K562 (cell line): ENCODE measurements around the gene SFXN5. TPM values are rescaled to one million over a fixed set of nuclear protein-coding genes. Genes with fewer than 3 reads are reported as not detected.

Experiments used
- ATAC-seq: fragments of 200-7000 bp; cut with Tn5 transposase; 3 replicates; pipeline ENCODE4 v1.9.1; 2020; ENCODE audit warnings: moderate library complexity
- BruUV-seq: library from RNA; stranded (reverse); fragments of 400-500 nt; replicated peaks from 2 replicates; lab custom pipeline; 2021; lab: Mats Ljungman, UMichigan
- CTCF ChIA-PET: fragments of 300-600 bp; formaldehyde crosslinking; extraction: SDS; loops from one replicate; lab custom pipeline; 2021; ENCODE audit warnings: low intra/inter-chr PET ratio; lab: Yijun Ruan, JAX
- POLR2A ChIA-PET: fragments of 300-600, 350-650 bp; sonication (Branson Sonifier 250); formaldehyde crosslinking; extraction: SDS; loops from one replicate; lab custom pipeline; 2021; ENCODE audit warnings: antibody characterized with exemption, inconsistent platforms; lab: Yijun Ruan, JAX
- DNase-seq, 4 experiments: peaks; one replicate each; pipeline versions ENCODE4 v3.0.0 to v3.0.0-alpha.2; 2011 to 2018; ENCODE audit warnings: low spot score in 3 of 4, mixed read lengths in 3 of 4; ENCODE audit errors: extremely low read depth in 1 of 4
- FAIRE-seq: peaks from 2 replicates; lab custom pipeline; 2011; peaks lifted over from hg19 to GRCh38; lab: Jason Lieb, UNC
- H2AFZ ChIP-seq: 2 replicates; pipeline ENCODE4 v1.6.0; 2011; ENCODE audit warnings: low read depth, low read length, control low read depth, inconsistent platforms
- H3K27ac ChIP-seq: fragments of 200-600 bp; 3 replicates; pipeline ENCODE4 v1.8.0; 2011; ENCODE audit warnings: low read depth, mild to moderate bottlenecking, control low read depth, inconsistent platforms, low read length, moderate library complexity, mixed read lengths; ENCODE audit errors: extremely low read depth
- H3K27me3 ChIP-seq, 2 experiments: fragments of 300-600 bp in 1 of 2; 2 replicates in 1 of 2; 3 replicates in 1 of 2; pipeline versions ENCODE4 v1.6.0 to v1.8.0; 2011; ENCODE audit warnings: inconsistent platforms in 2 of 2, low read length in 2 of 2, mild to moderate bottlenecking in 1 of 2, mixed read lengths in 1 of 2, moderate library complexity in 1 of 2; ENCODE audit not compliant: control insufficient read depth in 2 of 2, insufficient read depth in 2 of 2
- H3K36me3 ChIP-seq: fragments of 300-600 bp; 3 replicates; pipeline ENCODE4 v1.8.0; 2011; ENCODE audit warnings: mild to moderate bottlenecking, low read length, inconsistent platforms; ENCODE audit not compliant: control insufficient read depth, insufficient read depth
- H3K4me1 ChIP-seq, 2 experiments: fragments of 200-600 bp in 1 of 2; replicated peaks in 1 of 2; 2 replicates in 1 of 2; 3 replicates in 1 of 2; pipeline versions ENCODE4 v1.5.1 to v1.8.0; 2011; ENCODE audit warnings: inconsistent platforms in 2 of 2, low read length in 2 of 2, mild to moderate bottlenecking in 1 of 2, mixed read lengths in 1 of 2, moderate library complexity in 1 of 2; ENCODE audit not compliant: control insufficient read depth in 2 of 2, insufficient read depth in 2 of 2
- H3K4me2 ChIP-seq: 2 replicates; pipeline ENCODE4 v1.6.1; 2011; ENCODE audit warnings: low read length, control low read depth, inconsistent platforms, mixed read lengths; ENCODE audit not compliant: insufficient read depth
- H3K4me3 ChIP-seq: fragments of 200-600 bp; sonication (generic), shearing (Covaris generic); 2 replicates; pipeline ENCODE4 v1.5.1; 2016; ENCODE audit warnings: control low read depth, inconsistent platforms
- H3K79me2 ChIP-seq: fragments of 200-600 bp; 3 replicates; pipeline ENCODE4 v1.8.0; 2011; ENCODE audit warnings: low read length, inconsistent platforms; ENCODE audit not compliant: control insufficient read depth, insufficient read depth
- H3K9ac ChIP-seq, 2 experiments: 2 replicates each; pipeline versions ENCODE4 v1.6.0 to v1.6.1; 2011; ENCODE audit warnings: low read depth in 2 of 2, low read length in 2 of 2, control low read depth in 1 of 2, inconsistent platforms in 1 of 2, mild to moderate bottlenecking in 1 of 2, mixed read lengths in 1 of 2; ENCODE audit not compliant: insufficient read depth in 1 of 2
- H3K9me1 ChIP-seq: one replicate; pipeline ENCODE4 v1.6.0; 2011; ENCODE audit warnings: inconsistent platforms, mild to moderate bottlenecking, low read length, moderate library complexity; ENCODE audit not compliant: control insufficient read depth, insufficient read depth
- H3K9me3 ChIP-seq: replicated peaks from 2 replicates; pipeline ENCODE4 v1.5.1; 2011; ENCODE audit warnings: low read depth, low read length, inconsistent platforms; ENCODE audit not compliant: control insufficient read depth, insufficient read depth
- H4K20me1 ChIP-seq: replicated peaks from 2 replicates; pipeline ENCODE4 v1.6.1; 2011; ENCODE audit warnings: low read length, inconsistent platforms, mixed read lengths; ENCODE audit not compliant: control insufficient read depth, insufficient read depth
- CTCF ChIP-seq, 3 experiments: IDR thresholded peaks in 2 of 3; conservative IDR thresholded peaks in 1 of 3; 2 replicates each; pipeline ENCODE4 v1.5.1; 2011 to 2012; ENCODE audit warnings: low read length in 3 of 3, mild to moderate bottlenecking in 3 of 3, control low read depth in 2 of 3, improper control_type of control experiment in 1 of 3, inconsistent platforms in 1 of 3, low read depth in 1 of 3, mixed read lengths in 1 of 3, moderate library complexity in 1 of 3; ENCODE audit not compliant: insufficient read depth in 2 of 3
- IFI16 ChIP-seq: fragments of 250-450 bp; sonication (Bioruptor Pico); IDR thresholded peaks from 2 replicates; pipeline ENCODE4 v2.1.2; 2022; ENCODE audit warnings: mild to moderate bottlenecking, inconsistent platforms
- RAD21 ChIP-seq, 2 experiments: fragments of 250-450 bp in 1 of 2; fragments of 450-650 bp in 1 of 2; sonication (Bioruptor Pico) in 1 of 2; formaldehyde crosslinking in 1 of 2; IDR thresholded peaks in 1 of 2; conservative IDR thresholded peaks in 1 of 2; 2 replicates each; pipeline versions ENCODE4 v1.4.0 to v1.8.0; 2020 to 2022; ENCODE audit warnings: mild to moderate bottlenecking in 2 of 2, moderate library complexity in 1 of 2
- RFX7 ChIP-seq: fragments of 250-450 bp; sonication (Bioruptor Pico); IDR thresholded peaks from 2 replicates; pipeline ENCODE4 v1.5.1; 2021; ENCODE audit warnings: mild to moderate bottlenecking
- SMC3 ChIP-seq: conservative IDR thresholded peaks from 2 replicates; pipeline ENCODE4 v1.6.1; 2011; ENCODE audit warnings: low read depth, low read length, improper control_type of control experiment; ENCODE audit not compliant: insufficient read depth
- WGBS: fragments of 100-300 bp; shearing (Covaris generic); methylation state at CpG from one replicate; pipeline ENCODE4 v1.1.6; 2016; ENCODE audit warnings: low coverage, mixed read lengths; ENCODE audit not compliant: insufficient coverage; ENCODE audit errors: missing lambda C conversion rate; 5-methylcytosine and 5-hydroxymethylcytosine counted together
- in situ Hi-C: fragments of 300-500 bp; cut with MboI; formaldehyde crosslinking; loops from 4 replicates; pipeline ENCODE4 v1.15.0; 2018; ENCODE audit warnings: inconsistent platforms, mixed read lengths
- intact Hi-C: fragments of 100-400 bp; cut with micrococcal nuclease; formaldehyde crosslinking; loops from 2 replicates; pipeline ENCODE4 v1.14.2; 2022
- polyA plus RNA-seq, 8 experiments: library from polyadenylated mRNA; depleted of rRNA in 4 of 8; stranded (reverse) in 5 of 8; unstranded in 3 of 8; fragments of >200 nt; fragmentation: Nextera tagmentation in 2 of 8; fragmentation: Illumina TruSeq in 1 of 8; extraction: Ambion mirVana in 2 of 8; extraction: Trizol in 1 of 8; gene quantifications; 2 replicates each; pipeline versions ENCODE4 v1.2.1 to v1.2.3, GENCODE V29; 2011 to 2014; ENCODE audit warnings: inconsistent platforms in 1 of 8, missing spikeins in 1 of 8
- total RNA-seq, 7 experiments: library from RNA; depleted of rRNA in 6 of 7; stranded (reverse); fragments of >200 nt in 6 of 7; fragmentation: Illumina TruSeq in 2 of 7; extraction: Trizol in 2 of 7; gene quantifications; 2 replicates each; pipeline versions ENCODE4 v1.2.1 to v1.2.3, GENCODE V29; 2011 to 2021; ENCODE audit warnings: low replicate concordance in 1 of 7
- TF ChIP-seq, protein P1 (sequence below), 2 experiments: fragments of 450-650 bp; formaldehyde crosslinking in 1 of 2; IDR thresholded peaks; 2 replicates each; pipeline versions ENCODE4 v1.4.0 to v1.6.1; 2014 to 2020; ENCODE audit warnings: mild to moderate bottlenecking in 2 of 2, borderline replicate concordance in 1 of 2, low read depth in 1 of 2

SFXN5 gene
- total and polyA plus RNA-seq, 9 of the 15 experiments (the other 6 are each of a cell fraction or from before 2014, with no cell fraction given): 8.3 to 22.6 (median 16.0) TPM

DNA sequence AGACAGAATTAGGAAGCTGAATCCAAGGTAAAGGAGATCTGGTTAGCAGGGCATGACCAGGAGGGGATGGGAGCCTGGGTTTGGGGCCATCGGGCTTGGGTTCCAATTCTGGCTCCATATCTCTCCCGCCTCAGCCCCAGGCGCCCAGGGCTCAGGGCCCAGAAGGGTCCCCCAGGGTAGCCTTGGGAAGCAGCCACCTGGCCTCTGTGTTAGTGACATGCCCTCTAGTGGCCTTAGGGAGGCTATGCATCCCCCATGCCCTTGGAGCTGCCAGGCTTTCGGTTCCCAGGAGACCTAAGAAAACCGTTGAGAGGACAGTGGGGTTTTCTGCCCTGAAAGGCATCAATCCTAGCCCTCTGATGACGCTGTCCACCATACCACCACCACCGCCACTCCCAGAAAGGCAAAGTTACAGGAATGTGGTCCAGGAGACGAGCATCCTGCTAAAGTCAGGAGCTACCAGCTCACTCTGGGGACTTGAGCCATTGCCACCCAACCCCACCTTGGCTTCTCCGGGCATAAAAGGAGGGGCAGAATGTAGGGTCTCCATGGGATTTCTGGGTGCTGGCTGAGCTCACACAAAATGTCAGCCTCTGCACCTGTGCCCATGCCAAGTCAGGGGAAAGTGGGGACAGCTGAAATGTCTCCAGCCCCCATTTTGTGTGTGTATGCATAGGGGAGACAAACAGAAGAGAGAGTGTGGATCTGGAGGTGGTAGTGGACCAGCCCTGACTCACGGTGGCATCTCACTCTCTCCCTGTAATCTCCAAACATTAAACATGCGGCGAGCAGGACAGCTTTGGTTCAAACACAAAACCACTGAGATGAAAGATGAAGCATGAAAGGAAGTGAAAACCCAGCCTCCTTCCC lies 97.7 kb downstream of the SFXN5 start:
- no peak overlapping the region for H3K27ac ChIP-seq
- ChIA-PET CTCF (interaction anchor here (2.4 kb wide), 1 partner anchor 80 kb away, joined by 16 read pairs; no protein-coding TSS in a partner anchor), POLR2A (interaction anchor here (0.6 kb wide), 1 partner anchor 134 kb away, joined by 4 read pairs; no protein-coding TSS in a partner anchor)
- no peak overlapping the region for H3K4me2 ChIP-seq
- no peaks in the 10 kb centered on the region for H3K9me1 ChIP-seq
- intact Hi-C loops: loop anchor here (1.0 kb wide), 1 partner anchor 80 kb away; no protein-coding TSS in a partner anchor
- H3K9me3 ChIP-seq: no peaks in the 10 kb centered on the region
- BruUV-seq: no TSS peak
- no peaks in the 10 kb centered on the region for H3K27me3 ChIP-seq
- H4K20me1 ChIP-seq: peaks cover 14% of the 10 kb centered on the region
- in situ Hi-C loops: no loop called here
- H3K4me3 ChIP-seq: no peak overlapping the region
- FAIRE-seq (peak; percentile 40), DNase-seq (peak; percentile 65 to 80 (median 79)), ATAC-seq (peak; percentile 98)
- peak in 1 of 2 experiments; percentile 57; a peak in 2 of 4 replicates for TF ChIP-seq RAD21 (CRISPR knock-in tag; conservative IDR thresholded peaks at IDR 0.05 in 1 of 2, IDR thresholded peaks at IDR 0.05 in 1 of 2)
- TF ChIP-seq CTCF (IDR thresholded peaks at IDR 0.05 in 2 of 3, conservative IDR thresholded peaks at IDR 0.05 in 1 of 3; ENCODE audit: insufficient read depth in 2 of 3, low read depth in 1 of 3, low read length in 3 of 3): peak; percentile 74 to 87 (median 76)
- TF ChIP-seq, protein P1, sequence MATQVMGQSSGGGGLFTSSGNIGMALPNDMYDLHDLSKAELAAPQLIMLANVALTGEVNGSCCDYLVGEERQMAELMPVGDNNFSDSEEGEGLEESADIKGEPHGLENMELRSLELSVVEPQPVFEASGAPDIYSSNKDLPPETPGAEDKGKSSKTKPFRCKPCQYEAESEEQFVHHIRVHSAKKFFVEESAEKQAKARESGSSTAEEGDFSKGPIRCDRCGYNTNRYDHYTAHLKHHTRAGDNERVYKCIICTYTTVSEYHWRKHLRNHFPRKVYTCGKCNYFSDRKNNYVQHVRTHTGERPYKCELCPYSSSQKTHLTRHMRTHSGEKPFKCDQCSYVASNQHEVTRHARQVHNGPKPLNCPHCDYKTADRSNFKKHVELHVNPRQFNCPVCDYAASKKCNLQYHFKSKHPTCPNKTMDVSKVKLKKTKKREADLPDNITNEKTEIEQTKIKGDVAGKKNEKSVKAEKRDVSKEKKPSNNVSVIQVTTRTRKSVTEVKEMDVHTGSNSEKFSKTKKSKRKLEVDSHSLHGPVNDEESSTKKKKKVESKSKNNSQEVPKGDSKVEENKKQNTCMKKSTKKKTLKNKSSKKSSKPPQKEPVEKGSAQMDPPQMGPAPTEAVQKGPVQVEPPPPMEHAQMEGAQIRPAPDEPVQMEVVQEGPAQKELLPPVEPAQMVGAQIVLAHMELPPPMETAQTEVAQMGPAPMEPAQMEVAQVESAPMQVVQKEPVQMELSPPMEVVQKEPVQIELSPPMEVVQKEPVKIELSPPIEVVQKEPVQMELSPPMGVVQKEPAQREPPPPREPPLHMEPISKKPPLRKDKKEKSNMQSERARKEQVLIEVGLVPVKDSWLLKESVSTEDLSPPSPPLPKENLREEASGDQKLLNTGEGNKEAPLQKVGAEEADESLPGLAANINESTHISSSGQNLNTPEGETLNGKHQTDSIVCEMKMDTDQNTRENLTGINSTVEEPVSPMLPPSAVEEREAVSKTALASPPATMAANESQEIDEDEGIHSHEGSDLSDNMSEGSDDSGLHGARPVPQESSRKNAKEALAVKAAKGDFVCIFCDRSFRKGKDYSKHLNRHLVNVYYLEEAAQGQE (IDR thresholded peaks at IDR 0.05; ENCODE audit: borderline replicate concordance): peak; percentile 45; the same call in 1 of the 2 replicates
- TF ChIP-seq, protein P1 (CRISPR knock-in tag; IDR thresholded peaks at IDR 0.05; ENCODE audit: low read depth): no peak
- no peak for TF ChIP-seq RFX7
- TF ChIP-seq IFI16 (CRISPR knock-in tag): no peak
- 0 out of 2 replicates have a peak, but pooled peaks have one; percentile 33 for TF ChIP-seq SMC3
- 37% methylated on average over 11 of the region's 12 CpGs for WGBS
- H3K4me1 ChIP-seq: peaks cover 0 to 5% of the 10 kb centered on the region in 2 experiments; a peak in 1 of 5 replicates
- no peak overlapping the region for H3K9ac ChIP-seq
- H3K79me2 ChIP-seq: no peaks in the 10 kb centered on the region
- no peak overlapping the region for H2AFZ ChIP-seq
- H3K36me3 ChIP-seq: no peaks in the 10 kb centered on the region
